Stimulated activated CD4-positive, alpha-beta T cell treated with anti-CD3 and anti-CD28 coated beads, Interleukin-15, amount 100 ng/mL, for 1 hour (primary cell): ENCODE results near the gene ZCCHC7.
"Not testable (repeated sequence)": the region's sequence is repeated elsewhere in the genome, so short reads cannot be mapped to it uniquely, and the experiment has no call there.

ENCODE experiments used
- DNase-seq, 2 donors: peaks; one replicate each; pipeline ENCODE4 v3.0.0-alpha.2; 2020; ENCODE audit warnings: low read depth in 1 of 2, low spot score in 1 of 2

The ZCCHC7 gene

DNA sequence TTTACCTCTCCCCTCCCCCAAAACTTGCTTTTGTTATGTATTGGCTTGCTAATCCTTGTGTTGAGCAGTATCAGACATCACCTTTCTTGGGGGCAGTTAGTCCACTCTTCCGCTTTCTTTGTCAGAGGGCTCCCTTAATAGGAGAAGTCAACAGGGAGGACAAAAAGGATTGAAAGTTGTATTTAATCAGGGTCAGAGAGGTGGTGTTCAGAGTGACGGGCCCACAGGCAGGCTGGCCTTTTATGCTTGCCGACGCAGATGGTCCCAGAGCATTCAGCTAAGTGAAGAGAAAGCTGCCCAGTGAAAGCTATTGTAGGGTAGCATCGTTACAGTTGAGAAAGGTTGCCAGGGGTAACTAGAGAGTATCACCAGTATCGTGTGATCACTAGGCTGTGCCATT is 131.1 kb downstream of the ZCCHC7 start:
- DNase-seq = no peak

DNA sequence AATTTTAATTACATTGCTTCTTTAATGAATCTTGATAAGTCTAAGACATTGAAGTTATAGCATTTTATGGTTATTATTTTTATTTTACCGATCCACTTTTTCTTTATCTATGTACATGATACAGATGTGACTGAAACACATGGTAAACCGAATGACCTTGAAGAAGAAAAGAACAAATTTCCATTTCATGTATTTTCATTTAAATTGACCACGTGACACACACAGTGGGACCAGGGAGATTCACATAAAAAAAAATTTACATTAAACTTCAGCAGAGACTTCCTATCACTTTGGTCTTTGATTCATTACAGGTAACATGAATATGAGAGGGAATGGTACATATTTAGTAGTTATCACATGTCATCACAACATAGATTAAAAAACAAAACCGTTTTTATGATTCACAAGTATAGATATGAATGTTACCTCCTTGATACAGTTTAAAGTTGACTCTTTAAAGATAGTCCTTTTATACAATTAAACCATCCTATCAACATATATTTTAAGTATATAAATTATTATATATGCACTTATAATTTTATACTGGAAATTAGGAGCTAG is 133.1 kb downstream of the ZCCHC7 start:
- DNase-seq = no peak

DNA sequence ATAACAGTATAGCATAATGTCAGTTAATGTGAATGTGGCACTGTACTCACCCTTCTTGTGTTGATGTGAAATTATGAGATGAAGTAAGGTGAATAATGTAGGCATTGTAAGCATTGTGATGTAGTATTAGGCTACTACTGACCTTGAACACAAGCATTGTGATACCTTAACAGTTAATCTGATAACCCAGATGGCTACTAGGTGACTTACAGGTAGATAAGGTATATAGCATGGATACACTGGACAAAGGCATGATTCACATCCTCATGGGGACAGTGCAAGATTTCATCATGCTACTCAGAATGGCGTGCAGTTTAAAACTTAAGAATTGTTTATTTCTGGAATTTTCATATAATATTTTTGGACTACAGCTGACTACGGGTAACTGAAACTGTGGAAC is 134.8 kb downstream of the ZCCHC7 start:
- DNase-seq = no peak

DNA sequence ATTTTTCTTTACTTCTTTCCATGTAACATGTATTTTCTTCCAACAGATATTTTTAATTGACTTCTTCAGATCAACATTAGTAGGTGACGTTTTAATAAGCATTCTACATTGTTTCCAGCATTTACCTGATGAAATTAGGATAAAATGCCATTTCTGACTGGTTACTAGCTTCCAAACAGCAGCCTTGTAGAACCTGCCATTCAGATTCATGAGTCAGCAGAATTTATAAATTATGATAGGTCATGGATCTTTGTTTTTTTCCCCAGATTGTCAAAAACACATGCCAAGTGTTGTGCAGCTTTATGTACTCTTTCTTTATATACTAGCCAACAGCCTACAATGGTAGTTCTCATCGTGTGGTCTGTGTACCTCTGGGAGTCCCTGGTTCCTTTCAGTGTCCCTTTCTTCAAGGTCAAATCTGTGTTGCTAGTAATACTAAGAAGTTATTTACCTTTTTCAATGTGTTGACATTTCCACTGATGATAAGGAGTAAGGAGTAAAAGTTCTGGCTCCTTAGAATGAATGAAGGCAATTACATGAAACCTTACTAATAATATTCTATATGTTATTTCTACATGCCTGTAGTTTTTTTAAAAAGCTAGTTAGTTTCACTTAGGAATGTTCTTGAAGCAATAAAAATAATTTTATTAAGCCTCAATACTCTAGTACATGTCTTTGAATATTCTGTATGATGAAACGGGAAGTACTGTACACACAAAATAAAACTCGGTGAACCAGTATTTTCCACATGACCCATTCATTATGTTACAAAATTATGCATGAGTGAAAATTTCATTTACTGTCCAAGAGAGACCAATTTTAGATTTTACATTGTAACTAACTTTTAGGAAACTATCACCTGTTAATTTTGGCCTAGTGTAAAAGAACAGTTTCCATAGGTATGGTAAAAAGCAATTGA is 135.8 kb downstream of the ZCCHC7 start:
- no peak for DNase-seq

DNA sequence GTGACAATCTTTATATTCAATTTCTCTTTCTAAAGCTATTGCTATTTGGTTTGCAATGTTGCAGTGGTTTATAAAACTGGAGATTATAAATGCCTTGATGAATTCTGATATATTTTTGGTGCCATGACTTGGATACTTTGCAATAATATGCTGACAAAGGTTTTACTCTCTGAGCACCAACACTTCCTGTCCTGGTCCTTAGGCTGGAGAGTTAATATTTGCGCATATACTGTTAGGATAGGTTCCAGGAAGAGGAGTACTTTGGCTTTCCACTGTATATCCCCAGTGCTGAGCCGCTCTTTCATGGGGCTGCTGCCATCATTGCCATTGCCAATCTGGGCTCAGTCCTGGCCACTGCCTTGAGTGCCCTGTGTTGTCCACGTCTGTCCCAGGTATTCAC is 139.6 kb downstream of the ZCCHC7 start:
- no peak for DNase-seq

DNA sequence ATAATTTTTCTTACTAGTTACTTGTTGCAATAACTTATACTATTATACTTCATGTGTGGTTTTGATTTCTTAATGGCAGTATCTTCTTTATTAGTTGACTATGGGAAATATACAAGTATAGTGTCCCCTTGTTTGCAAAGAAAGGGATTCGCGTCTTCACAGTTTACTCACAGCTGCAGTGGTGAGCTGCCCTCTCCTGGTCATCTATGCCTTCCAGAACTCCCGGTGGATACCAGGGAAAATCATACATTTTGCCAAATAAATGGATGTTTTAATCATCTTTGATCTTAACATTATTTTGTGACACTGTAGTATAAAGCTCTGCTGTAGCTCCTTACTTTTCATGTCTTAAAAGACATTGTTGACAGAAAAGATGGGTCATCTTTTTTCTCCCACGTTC is 142.0 kb downstream of the ZCCHC7 start:
- no peak for DNase-seq

DNA sequence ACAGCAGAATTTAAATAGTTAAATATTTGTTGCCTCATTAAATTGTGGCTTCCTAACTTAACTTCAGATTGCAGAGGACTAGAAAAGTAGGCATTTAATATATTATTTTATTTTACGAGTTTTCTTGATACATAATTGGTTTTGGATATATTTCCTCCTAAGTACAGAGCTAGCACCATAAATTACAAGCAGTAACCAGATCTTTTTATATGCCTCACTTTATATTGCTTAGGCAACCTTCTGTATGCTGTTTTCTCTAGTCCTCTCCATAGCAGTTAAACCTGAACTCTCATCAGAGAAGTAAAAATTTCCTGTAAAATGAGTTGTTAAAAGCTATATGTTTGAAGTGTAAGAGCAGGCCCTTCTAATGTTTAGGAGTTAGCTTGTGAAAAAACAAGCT is 144.2 kb downstream of the ZCCHC7 start:
- no peak for DNase-seq

DNA sequence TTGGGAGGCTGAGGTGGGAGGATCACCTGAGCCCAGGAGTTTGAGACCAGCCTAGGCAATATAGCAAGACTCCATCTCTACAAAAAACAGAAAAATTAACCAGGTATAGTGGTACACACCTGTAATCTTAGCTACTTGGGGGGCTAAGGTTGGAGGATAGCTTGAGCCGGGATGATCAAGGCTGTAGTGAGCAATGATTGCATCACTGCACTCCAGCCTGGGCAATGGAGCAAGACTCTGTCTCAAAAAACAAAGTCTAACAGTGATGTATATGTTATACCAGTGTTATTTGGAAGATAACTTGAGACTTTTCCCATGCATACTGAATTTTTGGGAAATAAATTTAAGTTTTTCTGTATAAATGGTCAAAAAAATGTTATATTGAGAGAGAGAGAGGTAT is 146.3 kb downstream of the ZCCHC7 start:
- DNase-seq = no peak

DNA sequence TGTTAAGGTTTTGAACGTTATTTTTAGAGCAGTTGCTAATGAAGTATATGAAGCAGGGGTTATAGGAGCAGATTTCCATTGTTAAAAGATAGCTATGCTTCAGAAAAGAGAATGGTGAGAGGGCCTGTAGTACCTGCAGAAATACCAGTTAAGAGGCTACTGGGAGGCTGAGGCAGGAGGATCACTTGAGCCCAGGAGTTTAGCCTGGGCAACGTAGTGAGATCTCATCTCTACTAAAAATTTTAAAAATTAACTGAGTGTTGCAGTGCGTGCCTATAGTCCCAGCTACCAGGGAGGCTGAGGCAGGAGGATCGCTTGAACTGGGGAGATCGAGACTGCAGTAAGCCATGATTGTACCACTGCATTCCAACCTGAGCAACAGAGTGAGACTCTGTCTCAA is 148.8 kb downstream of the ZCCHC7 start:
- no peak for DNase-seq

DNA sequence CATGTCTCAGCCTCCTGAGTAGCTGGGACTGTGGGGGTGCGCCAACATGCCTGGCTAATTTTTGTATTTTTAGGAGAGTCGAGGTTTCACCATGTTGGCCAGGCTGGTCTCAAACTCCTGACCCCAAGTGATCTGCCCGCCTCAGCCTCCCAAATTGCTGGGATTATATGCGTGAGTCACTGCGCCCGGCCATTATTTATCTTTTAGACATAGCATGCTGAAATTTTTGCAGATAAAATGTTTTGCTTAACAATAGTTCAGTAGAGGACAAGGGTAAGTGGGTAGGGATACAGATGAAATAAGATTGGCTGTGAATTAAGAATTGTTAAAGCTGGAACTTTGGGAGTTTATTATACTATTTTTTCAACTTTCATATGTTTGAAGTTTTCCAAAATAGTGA is 151.3 kb downstream of the ZCCHC7 start:
- DNase-seq = no peak

DNA sequence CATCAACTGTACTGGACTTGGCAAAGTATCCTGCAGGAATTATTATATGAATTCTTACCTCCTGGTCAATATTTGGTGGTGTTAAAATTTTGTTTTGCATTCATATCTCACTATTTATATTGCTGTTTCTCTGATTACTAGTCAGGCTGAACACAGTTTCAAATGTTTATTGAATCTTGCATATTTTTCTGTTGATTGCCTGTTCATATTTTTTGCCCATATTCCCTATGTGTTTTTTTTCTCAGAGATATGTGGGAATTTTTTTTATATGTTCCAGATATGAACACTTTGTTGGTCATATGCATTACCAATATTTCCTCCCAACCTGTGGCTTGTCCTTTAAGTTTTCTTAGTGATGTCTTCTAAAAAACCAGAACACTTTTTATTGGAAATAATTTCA is 153.2 kb downstream of the ZCCHC7 start:
- no peak for DNase-seq

DNA sequence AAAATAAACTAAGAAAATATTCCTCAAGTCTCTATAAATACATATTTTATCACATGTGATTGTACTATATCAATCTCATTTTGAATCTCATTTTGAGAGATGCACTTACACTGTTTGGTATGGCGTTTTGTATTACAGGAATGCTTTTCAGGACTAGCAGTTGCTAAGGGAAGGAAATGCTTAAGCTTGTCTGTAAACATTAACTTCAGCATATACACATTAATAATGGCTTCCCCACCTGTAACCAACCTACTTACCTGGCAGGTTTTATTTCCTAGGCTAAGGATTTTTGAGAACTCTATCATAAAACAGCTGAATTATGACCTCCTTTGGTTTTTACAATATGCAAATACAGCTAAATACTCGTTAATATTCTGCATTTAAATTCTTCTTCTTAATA is 161.2 kb downstream of the ZCCHC7 start:
- DNase-seq = no peak

DNA sequence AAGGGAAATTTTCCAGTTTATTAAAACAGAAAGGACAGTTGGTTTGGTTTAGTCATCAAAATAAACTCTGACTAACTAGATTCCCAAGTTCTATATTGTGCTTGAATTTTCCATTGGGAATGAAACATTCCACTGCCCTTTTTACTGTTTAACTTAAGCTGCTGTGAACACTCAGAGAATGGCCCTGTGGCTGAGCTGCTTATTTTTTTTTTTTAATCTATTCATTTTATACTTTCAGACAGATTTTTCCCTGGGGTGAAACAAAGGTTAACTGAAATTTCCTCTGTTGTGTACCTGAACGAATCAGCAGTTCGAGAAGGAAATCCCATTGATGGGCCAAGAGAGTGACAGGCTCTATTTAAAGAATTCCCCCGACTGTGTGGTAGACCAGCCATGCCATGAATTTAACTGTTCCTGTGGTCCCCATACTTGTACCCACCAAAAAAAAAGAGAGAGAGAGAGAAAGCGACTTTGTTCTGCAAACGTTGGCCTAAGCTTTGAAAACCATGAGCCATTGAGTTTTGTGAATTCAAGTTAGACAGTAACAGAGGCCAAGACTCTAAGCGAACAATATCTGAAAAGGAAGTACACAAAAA is 163.5 kb downstream of the ZCCHC7 start:
- no peak for DNase-seq

DNA sequence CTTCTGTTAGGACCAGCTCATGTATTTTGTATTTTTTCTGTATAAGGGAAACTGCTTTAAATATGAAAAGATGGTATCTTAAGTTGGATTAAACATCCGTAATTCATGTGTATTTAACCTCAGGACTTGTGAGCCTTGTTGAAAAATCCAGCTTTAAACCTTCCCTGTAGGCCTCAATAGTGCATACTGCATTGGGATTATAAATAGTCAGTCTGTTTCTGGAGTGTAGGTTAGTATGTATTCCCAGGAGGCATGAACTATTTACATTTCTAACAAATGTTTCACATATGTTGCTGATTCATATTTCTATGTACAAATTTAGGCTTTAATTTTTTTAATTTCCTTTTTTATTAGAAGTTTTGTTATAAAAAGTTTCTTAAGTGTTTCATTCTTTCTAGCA is 164.3 kb downstream of the ZCCHC7 start:
- DNase-seq = no peak

DNA sequence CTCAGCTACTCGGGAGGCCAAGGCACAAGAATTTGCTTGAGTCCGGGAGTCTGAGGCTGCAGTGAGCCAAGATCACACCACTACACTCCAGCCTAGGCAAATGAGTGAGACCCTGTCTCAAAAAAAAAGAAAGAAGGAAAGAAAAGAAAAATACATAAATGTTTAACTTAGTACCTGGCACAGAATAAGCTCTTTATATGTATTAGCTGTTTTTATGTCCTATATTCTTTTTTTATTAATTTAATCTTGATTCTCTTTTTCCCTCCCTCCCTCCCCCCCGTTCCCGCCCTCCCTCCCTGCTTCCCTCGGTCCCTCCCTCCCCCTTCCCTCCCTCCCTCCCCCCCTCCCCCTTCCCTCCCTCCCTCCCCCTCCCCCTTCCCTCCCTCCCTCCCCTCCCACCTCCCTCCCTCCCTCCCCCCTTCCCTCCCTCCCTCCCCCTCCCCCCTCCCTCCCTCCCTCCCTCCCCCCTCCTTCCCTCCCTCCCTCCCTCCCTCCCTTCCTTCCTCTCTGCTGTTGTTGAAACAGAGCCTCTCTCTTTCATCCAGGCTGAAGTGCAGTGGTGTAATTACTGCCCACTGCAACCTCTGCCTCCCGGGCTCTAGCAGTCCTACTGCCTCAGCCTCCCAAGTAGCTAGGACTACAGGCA is 166.3 kb downstream of the ZCCHC7 start:
- DNase-seq = no peak

DNA sequence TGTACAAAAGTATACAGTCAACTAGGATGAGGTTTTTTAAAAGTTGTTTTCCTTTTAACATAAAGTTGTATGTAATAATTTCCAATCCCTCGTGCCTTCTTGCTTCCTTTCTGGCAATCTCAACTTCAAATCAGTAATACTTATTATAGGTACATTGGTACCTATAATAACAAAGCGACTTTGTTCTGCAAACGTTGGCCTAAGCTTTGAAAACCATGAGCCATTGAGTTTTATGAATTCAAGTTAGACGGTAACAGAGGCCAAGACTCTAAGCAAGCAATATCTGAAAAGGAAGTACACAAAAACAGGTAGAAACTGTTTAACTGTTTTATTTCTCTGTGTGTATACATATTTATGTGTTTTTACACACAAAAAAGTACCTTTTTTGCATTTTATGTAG is 166.9 kb downstream of the ZCCHC7 start:
- no peak for DNase-seq

DNA sequence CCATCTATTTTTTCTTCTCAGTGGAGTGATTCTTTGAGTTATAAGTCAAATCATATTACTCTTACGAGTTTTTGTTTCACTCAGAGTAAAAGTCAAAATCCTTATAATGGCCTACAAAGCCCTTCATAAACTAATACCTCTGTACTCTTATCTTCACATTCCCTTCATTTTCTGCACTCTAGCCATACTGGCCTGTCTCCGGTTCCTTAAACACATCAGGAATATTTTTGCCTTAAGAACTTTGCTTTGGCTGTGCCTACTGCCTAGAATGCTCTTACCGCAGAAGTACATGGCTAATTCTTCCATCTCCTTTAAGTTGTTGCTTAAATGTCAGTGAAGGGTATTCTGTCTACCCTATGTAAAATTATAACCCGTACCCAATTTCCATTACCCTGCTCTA is 169.3 kb downstream of the ZCCHC7 start:
- DNase-seq = no peak

DNA sequence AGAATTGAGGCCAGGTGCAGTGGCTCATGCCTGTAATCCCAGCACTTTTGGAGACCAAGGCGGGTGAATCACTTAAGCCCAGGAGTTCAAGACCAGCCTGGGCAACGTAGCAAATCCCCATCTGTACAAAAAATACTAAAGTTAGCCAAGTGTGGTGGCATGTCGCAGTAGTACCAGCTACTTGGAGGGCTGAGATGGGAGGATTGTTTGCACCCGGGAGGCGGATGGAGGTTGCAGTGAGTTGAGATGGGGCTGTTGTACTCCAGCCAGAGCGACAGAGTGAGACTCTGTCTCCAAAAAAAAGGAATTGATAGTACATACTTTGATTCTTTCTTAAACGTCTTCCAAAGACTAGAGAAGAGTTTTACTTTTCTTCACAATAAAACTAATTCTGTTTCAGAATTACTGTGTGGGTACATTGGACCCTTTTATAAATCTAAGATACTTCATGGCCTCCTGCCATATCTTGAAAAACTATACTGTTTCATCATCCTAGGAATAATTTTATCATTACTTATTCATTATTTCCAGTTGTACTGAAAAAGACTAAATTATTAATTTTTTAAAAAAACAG is 170.1 kb downstream of the ZCCHC7 start:
- no peak for DNase-seq

DNA sequence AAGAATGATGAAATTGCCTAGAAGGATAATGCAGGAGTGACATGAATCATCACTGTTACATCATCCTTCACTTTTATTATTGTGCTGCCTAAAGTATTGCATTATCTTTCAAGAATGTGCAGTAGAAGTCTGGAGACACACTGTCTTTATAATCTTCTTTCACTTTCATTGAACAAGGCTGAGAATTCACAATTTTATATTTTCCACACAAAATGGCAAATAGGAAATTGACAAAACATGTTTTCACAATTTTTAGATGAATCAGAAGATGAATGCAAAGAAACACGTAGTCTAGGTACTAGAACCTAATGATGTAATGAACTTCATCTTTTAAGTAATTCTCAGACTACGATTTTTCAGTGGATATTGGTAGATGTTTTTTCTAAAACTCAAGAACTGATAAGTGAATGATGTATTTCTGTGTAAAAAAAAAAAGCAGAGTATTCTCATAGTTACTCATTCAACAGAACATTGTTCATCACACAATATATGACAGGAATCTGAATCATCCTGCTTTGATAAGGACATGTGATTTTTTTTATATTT is 170.6 kb downstream of the ZCCHC7 start:
- no peak for DNase-seq

DNA sequence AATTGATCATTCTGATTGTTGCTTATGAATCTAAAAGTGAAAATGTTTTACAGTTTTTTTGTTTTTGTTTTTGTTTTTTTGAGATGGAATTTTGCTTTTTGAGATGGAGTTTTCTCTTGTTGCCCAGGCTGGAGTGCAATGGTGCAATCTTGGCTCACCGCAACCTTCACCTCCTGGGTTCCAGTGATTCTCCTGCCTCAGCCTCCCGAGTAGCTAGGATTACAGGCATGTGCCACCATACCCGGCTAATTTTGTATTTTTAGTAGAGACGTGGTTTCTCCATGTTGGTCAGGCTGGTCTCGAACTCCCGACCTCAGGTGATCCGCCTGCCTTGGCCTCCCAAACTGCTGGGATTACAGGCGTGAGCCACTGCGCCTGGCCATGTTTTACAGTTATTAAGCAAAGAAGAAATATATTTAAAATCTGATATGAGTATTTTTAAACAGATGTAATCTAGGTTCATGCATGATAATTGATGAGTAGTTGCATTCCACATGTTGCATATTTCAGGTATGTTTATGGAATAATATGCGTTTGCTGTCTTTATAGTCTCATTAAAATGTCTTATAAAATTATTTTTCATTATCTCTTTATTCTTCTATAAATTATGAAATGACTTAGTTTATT is 171.4 kb downstream of the ZCCHC7 start:
- DNase-seq = not testable (repeated sequence)

DNA sequence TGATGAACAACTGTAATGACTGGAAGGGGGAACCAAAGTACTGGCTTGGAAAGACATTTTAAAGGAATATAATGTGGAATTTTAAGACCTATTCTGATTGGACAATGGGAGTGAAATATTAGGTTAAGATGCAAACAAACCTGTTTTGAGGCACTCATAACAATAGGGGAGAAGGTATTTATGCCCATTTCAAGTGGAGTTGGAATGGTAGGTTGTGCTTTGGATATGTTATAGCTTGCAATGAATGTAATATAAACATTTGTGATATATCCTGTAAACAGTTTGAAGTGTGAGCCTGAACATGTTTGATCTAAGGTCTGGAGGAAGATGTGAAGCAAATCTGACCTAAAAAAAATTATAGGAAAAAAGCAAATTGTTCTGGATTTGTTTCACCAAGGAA is 172.5 kb downstream of the ZCCHC7 start:
- no peak for DNase-seq
